ENCODE data around the gene ENTPD8. TPM values are rescaled to one million over a fixed set of nuclear protein-coding genes. Genes with fewer than 3 reads are reported as not detected.

ENTPD8 gene
- total RNA-seq, 1 experiment from 2014 or later, result not detected

GRCh38 chr9:137485343-137486140, 44.4 kb upstream of the ENTPD8 start:
- ChIA-PET POLR2A (ENCODE audit: unreplicated experiment) (no interaction called here), CTCF (no interaction called here)
- Histone ChIP-seq H3K4me1 (ENCODE audit: insufficient read depth, low read length) (peaks cover 24% of the 10 kb centered on the region), H3K4me3 (ENCODE audit: low read length) (no peak overlapping the region), H3K9ac (ENCODE audit: low read length) (no peak overlapping the region), H3K27me3 (ENCODE audit: low read length) (no peaks in the 10 kb centered on the region), H3K36me3 (ENCODE audit: low read depth, low read length) (no peaks in the 10 kb centered on the region), H2AFZ (ENCODE audit: low read length) (no peak overlapping the region), H3K9me3 (ENCODE audit: low read length) (no peaks in the 10 kb centered on the region), H3K4me2 (ENCODE audit: low read length) (no peak overlapping the region), H3F3A (ENCODE audit: low read length, unreplicated experiment) (no peaks in the 10 kb centered on the region), H4K20me1 (ENCODE audit: low read length) (no peaks in the 10 kb centered on the region), H3K79me2 (ENCODE audit: low read length) (no peaks in the 10 kb centered on the region), H3K9me2 (replicated peaks; ENCODE audit: low read length) (no peaks in the 10 kb centered on the region), H3K27ac (ENCODE audit: low read length) (no peak overlapping the region)
- ATAC-seq (no peak), DNase-seq (no peak)
- no TSS peak for BruUV-seq (replicated peaks)
- intact Hi-C loops (cut with micrococcal nuclease), result no loop called here
- no peak for TF ChIP-seq EZH2 (IDR thresholded peaks at IDR 0.05; ENCODE audit: low read length, unreplicated experiment)
- no peak for TF ChIP-seq EZH2phosphoT487 (IDR thresholded peaks at IDR 0.05; ENCODE audit: borderline replicate concordance, low read length)
- TF ChIP-seq, protein P1, sequence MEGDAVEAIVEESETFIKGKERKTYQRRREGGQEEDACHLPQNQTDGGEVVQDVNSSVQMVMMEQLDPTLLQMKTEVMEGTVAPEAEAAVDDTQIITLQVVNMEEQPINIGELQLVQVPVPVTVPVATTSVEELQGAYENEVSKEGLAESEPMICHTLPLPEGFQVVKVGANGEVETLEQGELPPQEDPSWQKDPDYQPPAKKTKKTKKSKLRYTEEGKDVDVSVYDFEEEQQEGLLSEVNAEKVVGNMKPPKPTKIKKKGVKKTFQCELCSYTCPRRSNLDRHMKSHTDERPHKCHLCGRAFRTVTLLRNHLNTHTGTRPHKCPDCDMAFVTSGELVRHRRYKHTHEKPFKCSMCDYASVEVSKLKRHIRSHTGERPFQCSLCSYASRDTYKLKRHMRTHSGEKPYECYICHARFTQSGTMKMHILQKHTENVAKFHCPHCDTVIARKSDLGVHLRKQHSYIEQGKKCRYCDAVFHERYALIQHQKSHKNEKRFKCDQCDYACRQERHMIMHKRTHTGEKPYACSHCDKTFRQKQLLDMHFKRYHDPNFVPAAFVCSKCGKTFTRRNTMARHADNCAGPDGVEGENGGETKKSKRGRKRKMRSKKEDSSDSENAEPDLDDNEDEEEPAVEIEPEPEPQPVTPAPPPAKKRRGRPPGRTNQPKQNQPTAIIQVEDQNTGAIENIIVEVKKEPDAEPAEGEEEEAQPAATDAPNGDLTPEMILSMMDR (conservative IDR thresholded peaks at IDR 0.05; ENCODE audit: low read depth, low read length), result no peak

DNA sequence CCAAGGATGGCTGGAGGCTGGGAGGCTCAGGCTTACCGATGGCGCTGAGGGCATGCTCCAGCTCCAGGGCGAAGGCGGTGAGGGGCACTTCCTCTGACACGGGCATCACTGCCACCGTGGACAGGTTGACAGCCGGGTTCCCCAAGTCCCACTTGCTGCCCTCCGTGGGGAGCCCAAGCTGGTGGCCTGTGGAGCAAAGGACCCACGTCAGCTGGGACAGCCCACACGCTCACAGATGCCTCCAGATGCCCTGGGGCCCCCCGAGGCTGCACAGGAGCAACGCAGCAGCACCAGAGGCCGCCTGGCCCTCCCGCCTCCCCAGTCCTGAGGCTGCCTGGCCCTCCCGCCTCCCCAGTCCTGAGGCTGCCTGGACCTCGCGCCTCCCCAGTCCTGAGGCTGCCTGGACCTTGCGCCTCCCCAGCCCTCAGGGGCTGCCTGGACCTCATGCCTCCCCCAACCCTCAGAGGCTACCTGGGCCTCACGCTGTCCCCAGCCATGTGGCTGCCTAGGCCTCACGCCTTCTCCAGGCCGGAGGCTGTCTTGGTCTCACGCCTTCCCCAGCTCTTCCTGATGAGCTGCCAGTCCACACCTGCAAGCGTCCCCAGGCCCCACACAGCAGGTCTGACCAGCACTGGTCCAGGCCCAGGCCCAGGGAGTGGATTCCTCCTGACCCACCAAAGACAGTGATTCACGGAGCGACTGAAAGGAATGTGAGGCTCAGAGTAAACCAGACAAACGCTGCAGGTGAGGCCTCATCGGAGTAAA, 43.6 kb upstream of the ENTPD8 start:
- intact Hi-C loops (cut with micrococcal nuclease), result no loop called here
- H3K27ac ChIP-seq (ENCODE audit: low read length), result no peak overlapping the region
- H3K4me3 ChIP-seq (ENCODE audit: low read length), result no peak overlapping the region
- H3K79me2 ChIP-seq (ENCODE audit: low read length), result no peaks in the 10 kb centered on the region
- no peaks in the 10 kb centered on the region for H3F3A ChIP-seq (ENCODE audit: low read length, unreplicated experiment)
- no peaks in the 10 kb centered on the region for H4K20me1 ChIP-seq (ENCODE audit: low read length)
- no peak overlapping the region for H2AFZ ChIP-seq (ENCODE audit: low read length)
- no peak overlapping the region for H3K9ac ChIP-seq (ENCODE audit: low read length)
- no peaks in the 10 kb centered on the region for H3K36me3 ChIP-seq (ENCODE audit: low read depth, low read length)
- H3K9me3 ChIP-seq (ENCODE audit: low read length), result no peaks in the 10 kb centered on the region
- H3K4me2 ChIP-seq (ENCODE audit: low read length), result no peak overlapping the region
- no peak for ATAC-seq
- DNase-seq, result no peak
- ChIA-PET POLR2A (ENCODE audit: unreplicated experiment) (no interaction called here), CTCF (no interaction called here)
- H3K4me1 ChIP-seq (ENCODE audit: insufficient read depth, low read length), result peaks cover 24% of the 10 kb centered on the region
- TF ChIP-seq, protein P1 (conservative IDR thresholded peaks at IDR 0.05; ENCODE audit: low read depth, low read length), result no peak
- no peak for TF ChIP-seq EZH2 (IDR thresholded peaks at IDR 0.05; ENCODE audit: low read length, unreplicated experiment)
- TF ChIP-seq EZH2phosphoT487 (IDR thresholded peaks at IDR 0.05; ENCODE audit: borderline replicate concordance, low read length), result no peak
- H3K9me2 ChIP-seq (replicated peaks; ENCODE audit: low read length), result no peaks in the 10 kb centered on the region
- no TSS peak for BruUV-seq (replicated peaks)
- H3K27me3 ChIP-seq (ENCODE audit: low read length), result no peaks in the 10 kb centered on the region
